Brain pericyte (primary cell): Measurements from ENCODE around the gene DNAI4.
A peak's percentile ranks its signal among the peaks of the same experiment; 100 is the strongest.
"Not testable (repeated sequence)": the region's sequence is repeated elsewhere in the genome, so short reads cannot be mapped to it uniquely, and the experiment has no call there.

Source experiments
- DNase-seq: peaks from one replicate; pipeline ENCODE4 v3.0.0-alpha.2; 2012; ENCODE audit warnings: low read depth, low spot score

Gene DNAI4

DNA sequence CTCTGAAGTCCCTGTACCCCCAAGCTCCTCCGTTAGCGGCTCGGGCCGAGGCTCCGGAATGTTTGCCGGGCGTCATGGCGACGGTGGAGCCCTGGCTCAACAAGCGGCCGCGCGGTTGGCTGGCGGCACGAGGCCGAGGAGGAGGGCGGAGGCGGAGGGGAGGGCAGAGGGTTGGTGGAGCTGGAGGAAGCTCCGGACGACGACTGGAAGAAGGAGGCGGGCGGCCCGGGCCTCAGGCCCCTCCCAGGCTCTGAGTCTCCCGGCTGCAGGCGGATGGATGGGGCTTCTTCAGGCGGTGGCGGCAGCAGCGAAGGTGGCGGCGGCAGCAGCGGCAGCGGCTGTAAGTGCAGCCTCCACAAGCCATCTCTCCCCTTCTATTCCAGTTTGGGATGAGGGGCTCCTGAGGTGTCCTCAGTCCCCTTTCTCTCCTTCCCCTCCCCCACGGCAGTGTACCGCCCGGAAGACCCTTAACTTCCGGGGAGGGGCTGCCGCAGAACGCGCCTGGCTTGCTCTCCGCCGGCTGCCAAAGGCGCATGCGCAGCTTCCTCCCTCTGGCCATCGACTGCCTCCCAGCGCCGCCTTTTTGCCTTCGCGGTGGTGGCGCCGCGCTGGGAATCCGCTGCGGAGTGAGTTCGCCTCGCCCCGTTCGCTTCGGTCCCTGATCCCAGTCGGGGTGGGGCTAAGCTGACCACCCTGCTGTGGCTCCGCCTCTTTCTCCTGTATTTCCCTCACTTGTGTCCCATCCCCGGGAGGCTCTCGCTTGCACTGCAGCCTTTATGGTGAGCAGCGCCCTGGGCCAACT lies at the start of gene DNAI4, which contains the start of gene MIER1:
Gene DNAI4 (minus strand): TSS at position 101 of the 802 bp plus-strand sequence. CDS start 25 bp downstream, at position 76.
Gene MIER1 (plus strand): TSS at position 235 of the 802 bp plus-strand sequence. CDS start 39 bp downstream, at position 274.
- DNase-seq: peak; percentile 97

DNA sequence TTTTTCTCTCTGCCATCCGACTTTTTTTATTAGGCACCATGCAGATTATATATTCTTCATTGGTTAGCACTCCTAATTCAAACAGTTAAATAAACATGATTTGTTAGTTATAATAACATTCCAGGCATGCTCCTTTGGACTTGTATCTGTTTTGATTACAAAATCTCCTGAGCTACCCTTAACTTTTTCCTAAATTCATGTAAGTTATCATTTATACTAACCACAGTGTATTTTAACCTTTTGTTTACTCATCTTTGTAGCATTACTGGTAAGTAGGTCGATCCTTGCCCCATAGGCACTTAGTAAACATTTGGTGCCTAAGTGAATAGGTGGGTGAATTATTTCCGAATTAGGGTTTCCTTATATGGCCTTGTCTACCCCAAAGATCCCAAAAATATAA lies 43.9 kb upstream of the DNAI4 start:
- no peak for DNase-seq

DNA sequence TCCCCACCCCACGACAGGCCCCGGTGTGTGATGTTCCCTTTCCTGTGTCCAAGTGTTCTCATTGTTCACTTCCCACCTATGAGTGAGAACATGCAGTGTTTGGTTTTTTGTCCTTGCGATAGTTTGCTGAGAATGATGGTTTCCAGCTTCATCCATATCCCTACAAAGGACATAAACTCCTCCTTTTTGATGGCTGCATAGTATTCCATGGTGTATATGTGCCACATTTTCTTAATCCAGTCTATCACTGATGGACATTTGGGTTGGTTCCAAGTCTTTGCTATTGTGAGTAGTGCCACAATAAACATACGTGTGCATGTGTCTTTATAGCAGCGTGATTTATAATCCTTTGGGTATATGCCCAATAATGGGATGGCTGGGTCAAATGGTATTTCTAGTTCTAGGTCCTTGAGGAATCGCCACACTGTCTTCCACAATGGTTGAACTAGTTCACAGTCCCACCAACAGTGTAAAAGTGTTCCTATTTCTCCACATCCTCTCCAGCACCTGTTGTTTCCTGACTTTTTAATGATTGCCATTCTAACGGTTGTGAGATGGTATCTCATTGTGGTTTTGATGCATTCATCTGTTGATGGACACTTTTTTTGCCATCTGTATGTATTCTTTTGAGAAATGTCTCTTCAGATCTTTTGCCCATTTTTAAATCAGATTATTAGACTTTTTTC lies 41.7 kb upstream of the DNAI4 start:
- DNase-seq: not testable (repeated sequence)

- DNase-seq: no peak
Observed at GRCh38 chr1:66957938-66958337, 33.3 kb upstream of the DNAI4 start.

DNA sequence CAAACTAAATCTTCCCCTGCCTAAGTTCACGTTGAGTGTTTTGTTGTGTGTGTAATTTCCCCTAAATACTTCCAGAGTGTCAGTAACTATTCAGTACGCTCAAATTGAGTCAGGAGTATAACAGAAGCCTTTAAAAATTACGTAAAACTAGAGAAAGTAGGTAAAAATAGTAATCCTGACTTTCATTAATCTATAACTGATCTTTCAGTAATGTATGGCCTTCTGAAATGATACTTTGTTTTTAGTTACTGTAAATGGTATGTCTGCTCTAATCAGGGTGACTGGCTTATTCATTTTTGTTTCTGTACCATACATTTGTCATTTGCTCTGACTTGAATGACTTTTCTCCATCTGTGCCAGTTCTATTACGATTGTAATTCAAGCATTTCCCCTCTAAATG lies 29.6 kb upstream of the DNAI4 start:
- no peak for DNase-seq

GRCh38 chr1:66951513-66951912 lies 26.9 kb upstream of the DNAI4 start:
- DNase-seq: no peak

- DNase-seq: no peak
Observed at GRCh38 chr1:66947267-66947666, 22.6 kb upstream of the DNAI4 start.

DNA sequence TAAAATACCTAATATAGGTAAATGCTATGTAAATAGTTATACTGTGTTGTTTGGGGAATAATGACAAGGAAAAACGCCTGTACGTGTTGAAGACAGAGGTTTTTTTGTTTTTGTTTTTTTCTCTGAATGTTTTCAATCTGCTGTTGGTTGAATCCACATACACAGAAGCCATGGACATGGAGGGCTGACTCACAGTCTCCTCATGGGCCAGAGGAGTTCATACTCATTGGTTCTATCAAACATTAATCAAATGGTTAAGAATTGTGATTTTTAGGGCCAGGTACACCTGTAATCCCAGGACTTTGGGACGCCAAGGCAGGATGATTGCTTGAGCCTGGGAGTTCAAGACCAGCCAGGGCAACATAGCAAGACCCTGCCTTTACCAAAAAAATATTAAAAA lies 20.7 kb upstream of the DNAI4 start:
- no peak for DNase-seq

- peak; percentile 39 for DNase-seq
Observed at GRCh38 chr1:66944330-66945274, 19.9 kb upstream of the DNAI4 start.

GRCh38 chr1:66943361-66943969 lies 18.8 kb upstream of the DNAI4 start:
- DNase-seq: no peak

DNA sequence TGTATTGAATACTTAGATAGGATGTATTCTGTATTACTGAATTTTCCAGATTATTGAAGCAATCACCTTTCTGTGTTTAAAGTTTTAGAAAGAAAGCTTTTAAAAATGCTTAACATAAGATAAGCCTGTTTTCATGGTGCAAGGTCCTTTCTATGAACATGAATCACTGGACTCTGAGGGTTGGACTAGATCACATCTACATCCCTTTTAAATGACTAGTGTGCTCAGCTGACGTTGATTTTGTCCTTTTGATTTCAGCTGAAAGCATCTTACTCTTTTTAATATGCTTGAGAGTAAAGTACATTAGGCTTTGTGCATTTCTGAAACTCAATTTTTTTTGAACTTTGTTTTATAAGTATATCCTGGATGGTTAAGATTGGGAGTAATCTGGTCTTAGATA lies 16.3 kb upstream of the DNAI4 start:
- no peak for DNase-seq

- no peak for DNase-seq
Observed at GRCh38 chr1:66938613-66939012, 14.0 kb upstream of the DNAI4 start.

DNA sequence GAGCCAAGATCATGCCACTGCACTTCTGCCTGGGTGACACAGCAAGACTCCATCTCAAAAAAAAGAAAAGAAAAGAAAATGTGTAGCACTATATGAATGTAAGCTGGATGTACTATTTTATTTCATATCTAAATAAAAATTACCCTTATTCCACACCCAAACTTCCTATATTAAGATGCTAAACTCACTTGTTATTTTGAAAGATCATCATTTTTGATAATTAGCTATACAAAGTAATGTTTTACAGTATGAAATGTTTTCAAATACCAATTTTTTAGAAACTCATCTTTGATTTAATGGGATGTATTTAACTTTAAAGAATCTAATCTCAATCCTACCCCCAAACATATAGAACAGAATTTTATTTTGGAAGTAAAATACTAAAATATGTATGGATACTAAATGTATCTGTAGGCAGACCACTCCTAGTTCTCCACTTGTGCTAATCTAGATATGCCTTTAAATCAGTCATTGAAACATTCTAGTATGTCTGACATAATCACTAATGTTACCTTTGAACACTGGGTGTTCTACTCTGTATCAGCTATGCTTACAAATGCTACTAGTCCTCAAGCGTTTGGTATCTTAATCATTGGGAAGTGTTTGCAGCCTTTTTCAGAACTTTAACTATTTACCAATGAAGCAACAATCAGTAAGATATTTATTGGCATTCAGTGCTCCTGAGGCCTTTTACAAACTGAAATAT lies 13.0 kb upstream of the DNAI4 start:
- no peak for DNase-seq

- no peak for DNase-seq
Observed at GRCh38 chr1:66933887-66934700, 9.4 kb upstream of the DNAI4 start.

GRCh38 chr1:66932291-66932690 lies 7.6 kb upstream of the DNAI4 start:
- no peak for DNase-seq

GRCh38 chr1:66931590-66931989 lies 6.9 kb upstream of the DNAI4 start:
- DNase-seq: no peak

DNA sequence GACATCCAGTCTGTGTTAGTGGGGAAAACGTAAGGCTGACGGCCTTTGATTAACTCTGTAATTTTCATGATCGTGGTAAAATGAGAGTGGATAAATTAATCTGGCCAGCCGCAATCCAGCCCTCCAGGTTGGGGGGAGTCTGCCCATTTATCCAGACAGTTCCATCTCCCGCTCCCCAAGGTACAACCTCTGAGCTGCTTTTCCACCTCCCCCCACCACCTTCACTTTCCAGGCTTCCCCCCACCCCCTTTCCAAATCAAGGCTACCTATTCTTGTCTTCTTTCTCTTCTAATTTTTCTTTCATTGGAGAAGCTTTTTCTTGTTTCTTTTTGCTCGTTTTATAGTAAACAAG lies 6.1 kb upstream of the DNAI4 start:
- no peak for DNase-seq

DNA sequence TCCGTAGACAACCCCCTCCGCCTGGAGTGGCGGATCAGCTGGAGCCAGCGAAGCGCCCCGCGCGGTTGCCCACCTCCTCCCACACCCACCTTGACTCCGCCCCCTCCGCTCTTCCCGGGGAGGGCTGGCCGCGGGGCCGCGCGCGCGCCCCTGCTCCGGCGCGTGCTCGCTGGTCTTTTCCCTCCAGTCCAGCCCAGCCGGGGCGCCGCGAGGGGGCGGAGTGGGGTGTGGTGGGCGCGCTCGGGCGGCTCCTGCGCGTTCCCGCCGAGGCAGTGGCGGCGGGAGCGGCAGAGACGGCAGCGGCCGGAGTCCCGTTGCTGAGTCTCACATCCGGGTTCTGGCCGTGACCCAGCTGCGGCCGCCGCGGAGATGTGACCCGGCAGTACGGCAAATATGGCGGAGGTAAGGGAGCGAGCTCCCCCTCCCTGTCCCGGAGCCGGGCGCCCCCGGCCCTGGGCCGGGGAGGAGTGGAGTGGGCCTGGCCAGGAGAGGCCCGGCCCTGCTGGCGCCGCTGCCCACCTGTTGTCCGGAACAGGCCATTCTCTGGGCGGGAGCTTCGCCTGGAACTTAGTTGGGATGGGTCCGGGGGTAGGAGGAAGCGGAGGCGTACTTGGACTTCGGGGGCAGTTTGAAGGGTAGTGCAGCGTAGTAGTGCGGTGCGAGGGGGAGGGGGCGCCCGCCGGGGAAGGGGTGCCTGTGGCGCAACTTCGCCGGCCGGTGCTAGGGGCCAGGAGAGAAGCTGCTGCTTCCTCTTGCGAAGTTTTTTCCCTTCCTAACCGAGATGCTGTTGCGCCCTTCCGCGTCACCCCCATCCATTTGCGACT lies 5.6 kb upstream of the DNAI4 start:
- DNase-seq: peak; percentile 74

- DNase-seq: no peak
Observed at GRCh38 chr1:66929691-66929998, 5.0 kb upstream of the DNAI4 start.
